Prostate gland (tissue), 2 donors: Measurements from ENCODE around the gene CEACAM20. TPM values are rescaled to one million over a fixed set of nuclear protein-coding genes. Genes with fewer than 3 reads are reported as not detected.
"Not testable (repeated sequence)": the region's sequence is repeated elsewhere in the genome, so short reads cannot be mapped to it uniquely, and the experiment has no call there.

ENCODE experiments used
- DNase-seq: peaks from one replicate; pipeline ENCODE4 v3.0.0-alpha.2; 2019; ENCODE audit warnings: low spot score
- H3K27ac ChIP-seq, 2 donors: fragments of 200-600 bp; sonication (generic); 2 replicates each; pipeline ENCODE4 v1.5.1; 2017 to 2019
- H3K27me3 ChIP-seq: fragments of 200-600 bp; sonication (generic); replicated peaks from 2 replicates; pipeline ENCODE4 v1.5.1; 2019; ENCODE audit not compliant: insufficient read depth
- H3K36me3 ChIP-seq, 2 donors: fragments of 200-600 bp; sonication (generic); 1 replicate in 1 of 2; 2 replicates in 1 of 2; pipeline versions ENCODE4 v1.5.1 to v1.8.1; 2017 to 2019
- H3K4me1 ChIP-seq: fragments of 200-600 bp; sonication (generic); replicated peaks from 2 replicates; pipeline ENCODE4 v1.5.1; 2019
- H3K4me3 ChIP-seq, 2 donors: fragments of 200-600 bp; sonication (generic); 2 replicates each; pipeline ENCODE4 v1.5.1; 2017 to 2019
- H3K9me3 ChIP-seq: fragments of 200-600 bp; sonication (generic); 2 replicates; pipeline ENCODE4 v1.5.1; 2017
- CTCF ChIP-seq, 4 experiments: fragments of 200-600 bp in 2 of 4; fragments of 450-650 bp in 2 of 4; sonication (generic) in 2 of 4; IDR thresholded peaks; 1 replicate in 3 of 4; 2 replicates in 1 of 4; pipeline ENCODE4 v1.5.1; 2016 to 2019; ENCODE audit warnings: antibody characterized with exemption in 4 of 4, mild to moderate bottlenecking in 2 of 4, moderate library complexity in 2 of 4
- POLR2A ChIP-seq: fragments of 450-650 bp; IDR thresholded peaks from one replicate; pipeline ENCODE4 v1.6.1; 2016; ENCODE audit warnings: antibody characterized with exemption, mild to moderate bottlenecking
- POLR2AphosphoS5 ChIP-seq: sonication (generic); formaldehyde crosslinking; IDR thresholded peaks from one replicate; pipeline ENCODE4 v1.6.1; 2017; ENCODE audit warnings: antibody characterized with exemption
- WGBS: methylation state at CpG from one replicate; pipeline ENCODE4 v1.1.5; 2018; 5-methylcytosine and 5-hydroxymethylcytosine counted together
- intact Hi-C: fragments of 100-400 bp; cut with DNase I; formaldehyde crosslinking; loops from one replicate; pipeline ENCODE4 v1.14.2; 2022
- total RNA-seq, 2 donors: library from RNA; depleted of rRNA; stranded (reverse); fragments of >200 nt; gene quantifications; one replicate each; pipeline ENCODE4 v1.1.0, GENCODE V29; 2016

CEACAM20 gene
- total RNA-seq, 2 donors from 2014 or later: 2.6 TPM; not detected in 1

GRCh38 chr19:44557933-44558332 lies 28.5 kb upstream of the CEACAM20 start:
- no peak for DNase-seq
- TF ChIP-seq POLR2AphosphoS5: no peak
- no peak for TF ChIP-seq POLR2A
- TF ChIP-seq CTCF (IDR thresholded peaks at IDR 0.05): no peak
- H3K4me1 ChIP-seq: no peaks in the 10 kb centered on the region
- H3K4me3 ChIP-seq: no peak overlapping the region
- no peaks in the 10 kb centered on the region for H3K36me3 ChIP-seq
- WGBS: 38% methylated on average over 2 of the region's 2 CpGs
- H3K9me3 ChIP-seq: no peaks in the 10 kb centered on the region
- no peaks in the 10 kb centered on the region for H3K27me3 ChIP-seq
- H3K27ac ChIP-seq: no peak overlapping the region
- intact Hi-C loops: no loop called here

DNA sequence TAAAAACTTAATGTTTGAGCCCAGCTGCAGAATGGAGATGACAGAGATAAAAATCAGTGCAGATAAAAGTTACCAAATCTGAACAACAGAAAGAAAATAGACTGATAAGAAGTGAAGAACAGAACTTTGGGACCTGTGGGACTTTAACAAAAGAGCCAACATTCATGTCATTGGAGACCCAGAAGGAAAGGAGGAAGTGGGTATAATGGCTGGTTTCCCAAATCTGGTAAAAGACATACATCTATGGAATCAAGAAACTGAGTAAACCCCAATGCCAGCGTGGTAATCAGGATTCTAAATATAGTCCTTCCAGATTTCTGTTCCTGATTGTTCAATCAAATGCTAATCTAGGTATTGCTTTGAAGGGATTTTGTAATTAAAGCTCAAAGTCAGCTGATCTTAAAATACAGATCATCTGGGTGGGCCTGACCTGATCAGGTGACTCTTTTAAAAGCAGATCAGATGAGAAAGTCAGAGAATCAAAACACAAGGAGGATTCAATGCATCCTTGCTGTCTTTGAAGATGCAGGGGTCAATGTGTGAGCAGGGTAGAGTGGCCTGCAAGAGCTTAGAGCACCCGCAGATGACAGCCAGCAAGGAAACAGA lies 25.3 kb upstream of the CEACAM20 start:
- Histone ChIP-seq H3K9me3 (no peaks in the 10 kb centered on the region), H3K4me1 (no peaks in the 10 kb centered on the region), H3K36me3 (no peaks in the 10 kb centered on the region), H3K4me3 (no peak overlapping the region), H3K27ac (no peak overlapping the region), H3K27me3 (no peaks in the 10 kb centered on the region)
- TF ChIP-seq POLR2AphosphoS5: no peak
- TF ChIP-seq POLR2A: no peak
- no peak for TF ChIP-seq CTCF (IDR thresholded peaks at IDR 0.05)
- no peak for DNase-seq
- intact Hi-C loops: no loop called here
- WGBS: 71% methylated on average over 2 of the region's 2 CpGs

DNA sequence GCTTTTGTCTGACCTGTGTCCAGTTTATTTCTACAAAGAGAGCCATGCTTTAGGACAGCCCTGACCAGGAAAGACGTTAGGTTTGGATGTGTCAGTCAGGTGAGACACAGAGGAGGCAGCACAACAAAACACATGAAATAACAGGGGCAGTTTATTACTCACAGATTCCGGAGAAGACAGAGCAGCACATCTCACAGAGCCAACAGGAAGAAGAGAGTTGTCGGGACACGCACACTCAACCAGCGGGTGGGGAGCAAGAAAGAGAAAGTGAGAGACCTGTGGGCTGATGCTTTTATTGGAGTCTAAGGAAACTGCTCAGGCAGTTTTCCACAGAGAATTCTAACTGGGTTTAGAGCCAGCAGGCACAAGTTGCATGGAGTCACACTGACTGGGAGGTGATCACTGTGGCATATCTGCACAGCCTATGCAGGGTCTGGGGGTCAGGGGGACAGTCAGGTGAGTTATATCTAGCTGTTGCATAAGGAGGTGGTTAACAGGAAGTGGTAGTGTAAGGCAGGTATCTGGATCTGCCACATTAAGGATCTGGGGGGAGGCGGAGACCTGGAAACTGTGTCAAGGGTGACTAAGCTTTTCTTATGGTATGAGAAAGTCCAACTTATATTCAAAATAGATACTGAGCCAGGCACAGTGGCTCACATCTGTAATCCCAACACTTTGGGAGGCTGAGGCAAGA lies 24.1 kb upstream of the CEACAM20 start:
- WGBS: 31% methylated on average over 6 of the region's 6 CpGs
- H3K27me3 ChIP-seq: no peaks in the 10 kb centered on the region
- DNase-seq: no peak
- no peaks in the 10 kb centered on the region for H3K4me1 ChIP-seq
- H3K36me3 ChIP-seq: no peaks in the 10 kb centered on the region
- no peak for TF ChIP-seq CTCF (IDR thresholded peaks at IDR 0.05)
- no peak for TF ChIP-seq POLR2AphosphoS5
- no peak for TF ChIP-seq POLR2A
- H3K9me3 ChIP-seq: no peaks in the 10 kb centered on the region
- H3K4me3 ChIP-seq: no peak overlapping the region
- no peak overlapping the region for H3K27ac ChIP-seq
- intact Hi-C loops: no loop called here

GRCh38 chr19:44552324-44552723 lies 22.8 kb upstream of the CEACAM20 start:
- no peak for DNase-seq
- Histone ChIP-seq H3K4me1 (no peaks in the 10 kb centered on the region), H3K4me3 (no peak overlapping the region), H3K27me3 (no peaks in the 10 kb centered on the region), H3K36me3 (no peaks in the 10 kb centered on the region), H3K9me3 (no peaks in the 10 kb centered on the region), H3K27ac (no peak overlapping the region)
- intact Hi-C loops: no loop called here
- TF ChIP-seq POLR2A: no peak
- no peak for TF ChIP-seq POLR2AphosphoS5
- no peak for TF ChIP-seq CTCF (IDR thresholded peaks at IDR 0.05)
- WGBS: 8% methylated on average over 5 of the region's 5 CpGs

DNA sequence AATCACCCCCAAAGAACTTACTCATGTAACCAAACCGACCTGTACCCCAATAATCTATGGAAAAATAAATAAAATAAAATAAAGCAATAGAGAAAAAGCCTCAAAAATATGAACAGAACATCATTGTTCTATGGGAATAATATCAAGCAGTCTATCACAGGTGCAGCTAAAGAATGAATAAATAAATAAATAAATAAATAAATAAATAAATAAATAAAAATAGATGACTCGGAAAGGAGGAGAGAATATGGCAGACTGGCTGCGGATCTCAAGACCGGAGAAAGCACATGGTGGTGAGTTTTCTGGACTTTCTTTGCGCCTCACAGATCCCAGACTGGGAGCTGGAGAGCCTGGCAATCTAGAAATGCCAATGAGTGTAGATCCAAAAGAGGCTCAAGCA lies 22.4 kb upstream of the CEACAM20 start:
- no peaks in the 10 kb centered on the region for H3K27me3 ChIP-seq
- H3K4me3 ChIP-seq: no peak overlapping the region
- TF ChIP-seq POLR2AphosphoS5 (no peak), POLR2A (no peak), CTCF (IDR thresholded peaks at IDR 0.05) (no peak)
- intact Hi-C loops: no loop called here
- H3K9me3 ChIP-seq: no peaks in the 10 kb centered on the region
- DNase-seq: no peak
- no peaks in the 10 kb centered on the region for H3K4me1 ChIP-seq
- H3K36me3 ChIP-seq: no peaks in the 10 kb centered on the region
- 86% methylated on average over 5 of the region's 5 CpGs for WGBS
- H3K27ac ChIP-seq: no peak overlapping the region

GRCh38 chr19:44550976-44551375 lies 21.5 kb upstream of the CEACAM20 start:
- intact Hi-C loops, H3K4me3 ChIP-seq, H3K4me1 ChIP-seq, H3K9me3 ChIP-seq, H3K27me3 ChIP-seq, H3K27ac ChIP-seq, DNase-seq, H3K36me3 ChIP-seq: not testable (repeated sequence)
- WGBS: 92% methylated on average over 37 of the region's 37 CpGs
